T-helper 22 cell (primary cell): ENCODE data around the gene NRN1.

Experiments
- DNase-seq: peaks from one replicate; pipeline ENCODE4 v3.0.0-alpha.2; 2020; ENCODE audit warnings: low read depth

Gene NRN1

DNA sequence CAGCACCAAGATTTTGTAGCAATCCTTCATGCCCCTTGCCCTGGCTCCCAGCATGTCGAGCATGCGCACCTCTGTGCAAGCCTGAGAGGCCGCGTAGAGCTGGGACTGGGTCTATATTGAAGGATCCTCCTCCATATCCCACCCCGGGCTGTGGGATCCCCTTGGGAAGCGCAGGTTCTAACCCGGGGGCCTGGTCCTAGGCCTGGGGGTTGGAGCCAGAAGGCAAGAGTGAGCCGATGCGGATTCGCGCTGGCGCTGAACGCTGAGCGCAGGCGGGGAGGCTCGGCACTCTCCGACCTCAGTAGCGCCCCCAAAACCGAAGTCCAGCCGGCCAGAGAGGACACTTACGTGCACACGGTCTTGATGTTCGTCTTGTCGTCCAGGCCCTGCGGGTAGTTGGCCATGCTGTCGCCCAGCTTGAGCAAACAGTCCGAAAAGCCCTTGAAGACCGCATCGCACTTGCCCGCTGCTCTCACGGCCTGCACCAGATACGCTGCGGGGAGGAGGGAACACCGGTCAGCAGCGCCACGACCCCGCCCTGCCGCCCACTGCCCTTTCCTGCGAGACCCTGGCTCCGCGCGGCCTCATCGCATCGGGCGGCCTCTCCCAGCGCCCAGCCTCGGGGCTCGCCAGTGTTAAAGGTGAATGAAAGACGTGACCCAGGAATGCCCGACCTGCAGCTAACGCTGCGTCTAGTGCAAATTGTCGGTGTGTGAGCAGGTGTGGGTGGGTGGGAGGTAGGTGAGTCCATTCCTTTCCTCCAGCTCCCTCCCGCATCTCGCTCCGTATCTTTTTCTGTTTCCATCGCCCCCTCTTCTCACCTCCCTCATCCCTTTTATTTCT is 4.5 kb downstream of the NRN1 start:
- DNase-seq, result no peak

- DNase-seq, result no peak
Measured at GRCh38 chr6:6001443-6001842, 5.3 kb downstream of the NRN1 start.

DNA sequence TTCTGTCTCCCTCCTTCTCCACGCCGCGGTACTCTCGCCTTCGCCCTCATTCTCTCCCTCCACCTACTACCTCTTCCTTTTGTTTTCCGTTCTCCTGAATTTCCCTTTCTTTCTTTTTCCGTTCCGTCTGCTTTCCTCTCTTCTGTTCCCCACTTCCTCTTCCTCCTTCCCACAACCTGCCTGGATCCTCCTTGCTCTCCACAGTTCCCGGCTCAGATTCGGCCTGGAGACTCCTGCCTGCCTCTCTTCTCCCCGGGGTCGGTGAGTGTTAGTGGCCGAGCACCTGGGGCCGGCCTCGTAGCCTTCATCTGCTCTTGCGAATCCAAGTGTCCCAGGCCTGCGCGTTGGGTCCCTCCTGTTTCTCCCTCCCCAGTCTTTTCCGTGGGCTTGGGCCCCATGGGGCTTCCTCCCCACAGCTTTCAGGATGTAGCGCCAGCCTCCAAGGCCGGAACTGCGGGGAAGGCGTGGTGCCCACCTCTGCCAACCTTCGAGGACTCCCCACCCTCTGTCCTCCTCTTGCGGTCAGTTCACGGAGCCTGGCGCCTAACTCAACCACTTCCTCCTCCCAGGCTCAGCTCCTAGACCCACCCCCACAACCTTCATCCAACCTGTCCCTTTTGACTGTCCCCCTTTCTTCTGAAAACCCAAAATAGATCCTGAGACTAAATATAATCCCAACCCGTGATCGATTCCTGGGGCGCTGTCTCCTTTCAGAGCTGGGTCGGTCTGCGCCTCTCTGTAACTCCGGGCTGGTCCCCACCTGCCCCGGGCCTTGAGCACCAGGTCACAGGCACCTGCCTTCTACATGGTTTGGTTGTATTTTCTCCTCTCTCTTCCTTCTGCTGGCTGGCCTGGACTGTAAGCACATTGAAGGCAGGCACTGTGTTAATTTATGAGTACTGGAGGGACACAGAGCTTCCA is 6.8 kb downstream of the NRN1 start:
- no peak for DNase-seq

GRCh38 chr6:5998711-5999687 is 7.7 kb downstream of the NRN1 start:
- DNase-seq, result no peak

DNA sequence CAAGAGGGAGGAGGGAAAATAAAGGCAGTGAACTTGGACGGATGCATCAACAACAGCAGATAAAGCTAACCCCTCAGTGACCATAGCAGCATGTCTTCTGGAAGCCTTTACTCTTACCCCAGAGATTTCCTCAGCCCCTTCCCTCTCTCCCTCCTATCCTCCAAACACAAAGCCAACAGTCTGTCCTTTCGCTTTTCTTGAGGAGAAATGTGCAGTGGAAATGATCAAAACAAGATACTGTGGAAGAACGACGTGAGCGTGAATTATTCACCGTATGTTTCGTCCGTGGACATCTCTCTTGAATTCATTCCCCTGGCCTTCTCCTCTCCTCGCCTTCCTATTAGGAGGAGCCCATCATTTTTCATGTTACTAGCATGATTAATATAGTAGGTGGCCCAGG is 8.5 kb downstream of the NRN1 start:
- DNase-seq, result no peak

DNA sequence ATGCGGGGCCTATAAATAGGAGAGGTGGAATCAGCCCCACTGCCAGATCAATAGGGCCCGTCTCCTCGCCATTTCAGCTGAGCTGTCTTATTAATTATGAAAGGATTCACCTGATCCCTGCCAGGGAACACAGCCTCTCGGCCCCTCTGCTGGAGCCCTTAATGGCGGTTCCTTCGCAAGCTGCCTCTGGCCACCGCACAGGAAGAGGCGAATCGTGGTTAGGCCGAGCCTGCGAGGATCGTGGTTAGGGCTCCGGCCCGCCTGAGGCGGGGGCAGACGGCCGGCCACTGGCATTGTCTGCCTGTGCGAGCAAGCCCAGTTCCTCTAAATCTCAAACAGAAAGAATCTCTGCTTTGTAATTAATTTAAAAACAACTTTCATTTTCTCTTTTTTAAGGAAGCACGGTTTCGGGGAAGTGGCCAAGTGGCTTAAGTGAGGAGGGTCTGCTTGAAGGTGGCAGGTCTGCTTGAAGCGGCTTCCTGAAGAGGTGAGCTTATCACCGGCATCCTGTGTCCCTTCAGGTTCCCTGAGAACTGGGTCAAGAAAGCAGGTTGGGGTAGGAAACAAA is 9.2 kb downstream of the NRN1 start:
- no peak for DNase-seq

DNA sequence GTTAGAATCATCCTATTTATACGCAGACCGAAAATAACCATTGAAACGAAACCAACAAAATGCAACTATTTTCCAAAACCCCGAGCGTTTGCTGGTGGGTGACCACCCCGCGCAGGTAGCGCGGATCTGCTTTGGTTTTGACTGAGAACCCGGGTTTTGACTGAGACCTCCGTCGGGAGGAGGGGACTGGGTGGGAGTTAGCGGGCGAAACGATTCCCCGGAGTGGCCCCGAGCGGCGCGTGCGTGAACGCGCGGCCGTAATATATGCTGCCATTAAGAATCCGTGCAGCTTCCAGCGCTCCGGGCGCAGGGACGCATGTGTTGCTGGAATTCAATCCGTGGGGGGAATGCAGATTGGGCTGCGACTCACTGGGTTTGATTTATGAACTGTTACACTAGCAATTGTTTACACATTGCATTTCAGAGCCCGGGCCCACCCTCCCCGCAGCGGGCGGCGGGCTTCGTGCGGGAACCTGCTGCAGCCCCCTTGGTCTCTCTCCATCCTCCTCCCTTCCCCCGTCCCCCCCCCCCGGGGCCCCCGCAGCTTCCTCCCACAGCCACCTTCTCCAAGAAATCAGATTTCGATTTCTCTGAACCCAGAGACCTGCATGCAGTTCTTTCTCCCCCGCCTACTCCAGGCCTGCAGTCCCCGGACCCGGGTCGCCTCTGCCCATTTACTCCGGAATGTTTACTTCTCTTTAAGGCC is 9.9 kb downstream of the NRN1 start:
- DNase-seq, result no peak

GRCh38 chr6:5995949-5996713 is 10.6 kb downstream of the NRN1 start:
- DNase-seq, result no peak

DNA sequence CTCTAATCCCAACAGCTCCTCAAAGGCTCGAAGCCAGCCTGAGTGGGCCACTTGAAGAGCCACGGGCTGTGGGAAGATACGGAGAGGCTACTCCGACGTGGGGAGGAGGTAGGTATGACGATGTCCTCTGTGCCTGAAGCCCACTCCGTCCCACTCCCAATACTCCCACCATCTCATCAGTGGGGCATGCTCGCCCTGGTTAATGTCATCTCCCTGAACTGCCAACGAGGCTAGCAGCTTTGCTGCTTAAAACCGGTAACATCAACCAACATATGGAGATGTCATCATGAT is 11.1 kb downstream of the NRN1 start:
- no peak for DNase-seq

DNA sequence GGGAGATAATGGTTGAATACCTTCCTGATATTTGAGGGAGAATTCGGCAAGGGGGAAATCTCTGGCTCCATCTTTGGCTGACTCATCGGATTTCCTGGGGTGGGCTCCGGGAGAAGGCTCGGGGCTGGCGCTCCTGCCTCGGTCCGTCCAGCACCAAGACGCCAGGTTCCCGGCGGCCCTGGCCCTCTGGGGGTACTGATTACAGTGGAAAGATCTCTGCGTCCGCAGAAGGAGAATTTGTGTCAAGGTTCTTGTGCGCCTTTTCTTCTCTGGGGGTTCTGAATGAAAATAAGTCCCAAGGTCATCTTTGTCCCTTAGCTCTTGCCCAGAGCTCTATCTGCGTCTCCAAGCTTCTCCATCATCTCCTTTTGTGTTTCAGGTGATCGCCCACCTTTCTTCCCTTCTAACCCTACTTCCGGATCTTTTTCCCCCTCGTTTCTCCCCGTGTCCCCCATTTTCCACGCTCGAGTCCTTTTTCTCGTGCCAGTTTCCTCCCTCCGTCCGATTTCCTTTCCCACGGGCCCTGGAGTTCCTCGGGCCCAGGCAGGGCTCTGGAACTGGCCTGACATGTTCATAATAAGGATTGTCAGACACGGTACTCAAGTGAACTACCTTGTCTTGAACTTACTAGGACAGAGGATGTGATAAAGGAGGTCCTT is 11.6 kb downstream of the NRN1 start:
- DNase-seq, result no peak

DNA sequence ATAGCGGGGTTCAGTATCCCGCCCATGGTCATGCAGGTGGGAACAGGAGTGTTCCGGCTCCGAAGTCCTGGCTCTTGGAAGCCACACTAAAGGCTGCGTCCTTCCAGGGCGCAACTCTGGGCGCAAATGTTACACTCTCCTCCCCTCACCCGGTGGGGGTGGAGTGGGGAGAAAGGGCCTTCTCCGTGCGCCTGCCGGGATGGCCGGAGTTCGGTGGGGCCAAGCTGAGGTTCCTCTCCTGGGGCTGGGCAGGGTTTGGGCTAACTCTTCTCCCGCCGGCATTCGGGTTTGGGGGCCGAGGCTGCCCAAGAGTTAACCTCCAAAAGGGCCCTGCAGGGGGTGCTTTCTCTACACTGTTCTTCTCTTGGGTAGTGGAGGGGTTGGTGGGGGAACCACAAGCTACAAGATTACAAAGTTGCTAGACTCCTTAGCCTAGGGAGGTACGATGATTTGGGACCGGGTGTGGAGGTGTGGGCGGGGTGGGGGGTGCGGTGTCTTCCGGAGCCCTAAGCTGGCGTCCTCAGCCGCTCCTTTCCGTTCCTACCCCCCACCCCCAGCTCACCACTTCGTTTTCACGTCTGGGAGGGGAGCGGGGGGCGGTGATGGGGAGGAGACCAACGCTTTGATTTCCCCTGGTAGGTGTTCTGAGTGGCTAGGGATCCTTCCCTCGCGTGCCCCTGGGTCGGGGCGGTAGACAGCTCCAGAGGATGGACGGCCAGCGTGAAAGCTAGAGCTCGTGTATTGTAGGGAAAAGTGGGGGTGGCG is 12.3 kb downstream of the NRN1 start:
- no peak for DNase-seq

GRCh38 chr6:5992551-5993225 is 14.0 kb downstream of the NRN1 start:
- DNase-seq, result no peak

- no peak for DNase-seq
Measured at GRCh38 chr6:5990786-5991185, 15.9 kb downstream of the NRN1 start.

DNA sequence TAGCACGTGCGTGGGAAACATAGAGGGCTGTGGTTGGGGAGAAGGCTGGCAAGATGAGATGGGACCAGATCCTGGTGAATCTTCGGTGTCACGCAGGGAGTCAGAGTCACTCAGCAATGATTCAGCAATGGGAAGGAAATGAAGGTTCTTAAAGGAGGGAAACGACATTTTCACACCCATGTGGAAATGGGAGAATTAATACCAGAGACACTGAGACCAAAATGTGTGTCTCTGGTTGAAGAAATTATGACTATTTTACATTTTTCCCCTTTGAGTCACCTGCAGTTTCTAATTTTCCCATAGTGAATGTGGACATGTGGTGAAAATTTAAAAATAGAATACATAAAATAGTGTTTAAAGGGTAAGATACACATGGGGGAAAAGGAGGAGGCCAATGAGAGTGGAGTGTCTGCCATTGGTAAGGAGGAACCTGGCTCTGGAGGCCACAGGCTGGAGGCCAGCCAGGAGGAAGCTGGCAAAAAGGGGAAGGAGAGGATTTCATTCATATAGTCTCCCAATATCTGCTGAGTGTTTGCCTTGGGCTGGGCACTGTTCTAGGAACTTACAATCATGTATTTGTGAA is 17.5 kb downstream of the NRN1 start:
- no peak for DNase-seq

- DNase-seq, result no peak
Measured at GRCh38 chr6:5986861-5987260, 19.9 kb downstream of the NRN1 start.

GRCh38 chr6:5984150-5985089 is 22.3 kb downstream of the NRN1 start:
- no peak for DNase-seq
